Measurements from ENCODE around the gene NHERF1. TPM values are rescaled to one million over a fixed set of nuclear protein-coding genes. Genes with fewer than 3 reads are reported as not detected.

The NHERF1 gene
- total RNA-seq, 1 donor from 2014 or later = 36.3 TPM

GRCh38 chr17:74759941-74760340 is 11.5 kb downstream of the NHERF1 start:
- no peak overlapping the region for H3K4me2 ChIP-seq (ENCODE audit: low read length)
- peak overlapping the region; percentile 6 for H3K9ac ChIP-seq (ENCODE audit: low read length)
- TF ChIP-seq EZH2 (IDR thresholded peaks at IDR 0.05; ENCODE audit: insufficient read depth, low read length) (no peak), CTCF (IDR thresholded peaks at IDR 0.05; ENCODE audit: insufficient read depth, low read depth, low read length) (no peak)
- no peaks in the 10 kb centered on the region for H3K9me3 ChIP-seq (ENCODE audit: insufficient read depth, low read depth, low read length)
- H3K4me3 Mint-ChIP-seq (ENCODE audit: unreplicated experiment) = no peak overlapping the region
- H3K36me3 Mint-ChIP-seq (ENCODE audit: low read depth, unreplicated experiment) = no peaks in the 10 kb centered on the region
- H3K4me1 ChIP-seq (ENCODE audit: insufficient read depth, low read length) = peaks cover 16% of the 10 kb centered on the region
- H3K27me3 Mint-ChIP-seq (ENCODE audit: low read depth, unreplicated experiment) = no peaks in the 10 kb centered on the region
- no peak overlapping the region for H2AFZ ChIP-seq (ENCODE audit: low read depth, low read length)
- H3K4me3 ChIP-seq (ENCODE audit: insufficient read depth, low read depth, low read length) = no peak overlapping the region
- no peaks in the 10 kb centered on the region for H3K36me3 ChIP-seq (ENCODE audit: insufficient read depth, low read length)
- H3K27ac ChIP-seq (ENCODE audit: low read depth, low read length) = no peak overlapping the region
- no peaks in the 10 kb centered on the region for H3K27me3 ChIP-seq (ENCODE audit: insufficient read depth, low read length)
- peaks cover 26% of the 10 kb centered on the region for H3K4me1 Mint-ChIP-seq (ENCODE audit: low read depth, unreplicated experiment)
- H3K9me3 Mint-ChIP-seq (ENCODE audit: unreplicated experiment) = no peaks in the 10 kb centered on the region
- FAIRE-seq (no peak), DNase-seq (ENCODE audit: low read depth) (no peak)
- H4K20me1 ChIP-seq (ENCODE audit: insufficient read depth, low read length) = peaks cover 42% of the 10 kb centered on the region
- peaks cover under 1% of the 10 kb centered on the region for H3K79me2 ChIP-seq (ENCODE audit: insufficient read depth, low read length)
- H3K27ac Mint-ChIP-seq (ENCODE audit: unreplicated experiment) = peak overlapping the region; percentile 62

- Histone ChIP-seq H3K36me3 (ENCODE audit: insufficient read depth, low read length) (no peaks in the 10 kb centered on the region), H2AFZ (ENCODE audit: low read depth, low read length) (no peak overlapping the region), H3K4me3 (ENCODE audit: insufficient read depth, low read depth, low read length) (no peak overlapping the region), H3K9ac (ENCODE audit: low read length) (peak overlapping the region; percentile 6), H4K20me1 (ENCODE audit: insufficient read depth, low read length) (peaks cover 36% of the 10 kb centered on the region), H3K4me2 (ENCODE audit: low read length) (no peak overlapping the region), H3K4me1 (ENCODE audit: insufficient read depth, low read length) (peaks cover 16% of the 10 kb centered on the region), H3K27me3 (ENCODE audit: insufficient read depth, low read length) (no peaks in the 10 kb centered on the region), H3K79me2 (ENCODE audit: insufficient read depth, low read length) (no peaks in the 10 kb centered on the region), H3K27ac (ENCODE audit: low read depth, low read length) (no peak overlapping the region), H3K9me3 (ENCODE audit: insufficient read depth, low read depth, low read length) (no peaks in the 10 kb centered on the region)
- H3K27me3 Mint-ChIP-seq (ENCODE audit: low read depth, unreplicated experiment) = no peaks in the 10 kb centered on the region
- H3K36me3 Mint-ChIP-seq (ENCODE audit: low read depth, unreplicated experiment) = no peaks in the 10 kb centered on the region
- H3K9me3 Mint-ChIP-seq (ENCODE audit: unreplicated experiment) = no peaks in the 10 kb centered on the region
- TF ChIP-seq EZH2 (IDR thresholded peaks at IDR 0.05; ENCODE audit: insufficient read depth, low read length) = no peak
- H3K4me3 Mint-ChIP-seq (ENCODE audit: unreplicated experiment) = no peak overlapping the region
- peak overlapping the region; percentile 66 for H3K27ac Mint-ChIP-seq (ENCODE audit: unreplicated experiment)
- DNase-seq (ENCODE audit: low read depth) (no peak), FAIRE-seq (no peak)
- H3K4me1 Mint-ChIP-seq (ENCODE audit: low read depth, unreplicated experiment) = peaks cover 26% of the 10 kb centered on the region
These were observed 12.1 kb downstream of the NHERF1 start for GRCh38 chr17:74760404-74761105.

- TF ChIP-seq EZH2 (IDR thresholded peaks at IDR 0.05; ENCODE audit: insufficient read depth, low read length) = no peak
- TF ChIP-seq CTCF (IDR thresholded peaks at IDR 0.05; ENCODE audit: insufficient read depth, low read depth, low read length) = no peak
- no peaks in the 10 kb centered on the region for H3K36me3 Mint-ChIP-seq (ENCODE audit: low read depth, unreplicated experiment)
These were observed 13.0 kb downstream of the NHERF1 start for GRCh38 chr17:74761419-74761818.

More at GRCh38 chr17:74761419-74761818, 13.0 kb downstream of the NHERF1 start:
- Histone ChIP-seq H4K20me1 (ENCODE audit: insufficient read depth, low read length) (peaks cover 35% of the 10 kb centered on the region), H2AFZ (ENCODE audit: low read depth, low read length) (no peak overlapping the region), H3K4me1 (ENCODE audit: insufficient read depth, low read length) (peaks cover 16% of the 10 kb centered on the region), H3K4me3 (ENCODE audit: insufficient read depth, low read depth, low read length) (no peak overlapping the region), H3K27ac (ENCODE audit: low read depth, low read length) (no peak overlapping the region), H3K9me3 (ENCODE audit: insufficient read depth, low read depth, low read length) (no peaks in the 10 kb centered on the region), H3K79me2 (ENCODE audit: insufficient read depth, low read length) (no peaks in the 10 kb centered on the region), H3K9ac (ENCODE audit: low read length) (no peak overlapping the region), H3K4me2 (ENCODE audit: low read length) (no peak overlapping the region), H3K36me3 (ENCODE audit: insufficient read depth, low read length) (no peaks in the 10 kb centered on the region), H3K27me3 (ENCODE audit: insufficient read depth, low read length) (no peaks in the 10 kb centered on the region)
- Mint-ChIP-seq H3K9me3 (ENCODE audit: unreplicated experiment) (no peaks in the 10 kb centered on the region), H3K27ac (ENCODE audit: unreplicated experiment) (no peak overlapping the region), H3K4me3 (ENCODE audit: unreplicated experiment) (no peak overlapping the region), H3K27me3 (ENCODE audit: low read depth, unreplicated experiment) (no peaks in the 10 kb centered on the region), H3K4me1 (ENCODE audit: low read depth, unreplicated experiment) (peaks cover 26% of the 10 kb centered on the region)
- DNase-seq (ENCODE audit: low read depth) (no peak), FAIRE-seq (no peak)

Data from astrocyte (in vitro differentiated cells and primary cell).